Epithelial cell of proximal tubule (primary cell): ENCODE measurements around the gene NTM. TPM values are rescaled to one million over a fixed set of nuclear protein-coding genes. Genes with fewer than 3 reads are reported as not detected.

Experiments
- DNase-seq: peaks from one replicate; pipeline ENCODE4 v3.0.0-alpha.2; 2011; ENCODE audit warnings: low read depth
- H3K4me3 ChIP-seq: 2 replicates; pipeline ENCODE4 v1.5.1; 2011; ENCODE audit warnings: low read depth, mild to moderate bottlenecking, low read length
- total RNA-seq: library from RNA; depleted of rRNA; stranded (reverse); fragments of >200 nt; gene quantifications from 2 replicates; pipeline ENCODE4 v1.2.3, GENCODE V29; 2015
- TF ChIP-seq, protein P1 (sequence below): conservative IDR thresholded peaks from 2 replicates; pipeline ENCODE4 v1.5.1; 2012; ENCODE audit warnings: low read depth, mild to moderate bottlenecking, low read length

Gene NTM
- total RNA-seq, 1 donor from 2014 or later, result 5.3 TPM

DNA sequence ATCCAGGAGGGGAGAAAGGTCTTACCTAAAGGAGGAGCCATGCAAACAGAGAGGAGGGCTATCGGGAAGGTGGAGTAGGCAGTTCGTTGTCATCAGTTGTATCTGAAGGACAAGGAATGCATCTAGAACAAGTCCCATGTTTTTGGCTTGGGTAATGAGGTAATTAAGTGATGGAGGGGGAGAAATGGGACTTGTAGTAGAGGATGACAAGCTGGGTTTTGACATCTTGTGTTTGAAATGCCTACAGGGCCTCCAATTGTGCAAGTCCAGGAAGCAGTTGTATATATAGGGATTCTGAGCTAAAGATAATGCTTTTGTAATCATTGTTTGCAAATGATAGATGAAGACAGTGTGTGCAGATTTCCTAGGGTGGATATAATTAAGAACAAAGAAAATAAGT, 622.8 kb downstream of the NTM start:
- no peak for DNase-seq
- H3K4me3 ChIP-seq, result no peak overlapping the region
- TF ChIP-seq, protein P1, sequence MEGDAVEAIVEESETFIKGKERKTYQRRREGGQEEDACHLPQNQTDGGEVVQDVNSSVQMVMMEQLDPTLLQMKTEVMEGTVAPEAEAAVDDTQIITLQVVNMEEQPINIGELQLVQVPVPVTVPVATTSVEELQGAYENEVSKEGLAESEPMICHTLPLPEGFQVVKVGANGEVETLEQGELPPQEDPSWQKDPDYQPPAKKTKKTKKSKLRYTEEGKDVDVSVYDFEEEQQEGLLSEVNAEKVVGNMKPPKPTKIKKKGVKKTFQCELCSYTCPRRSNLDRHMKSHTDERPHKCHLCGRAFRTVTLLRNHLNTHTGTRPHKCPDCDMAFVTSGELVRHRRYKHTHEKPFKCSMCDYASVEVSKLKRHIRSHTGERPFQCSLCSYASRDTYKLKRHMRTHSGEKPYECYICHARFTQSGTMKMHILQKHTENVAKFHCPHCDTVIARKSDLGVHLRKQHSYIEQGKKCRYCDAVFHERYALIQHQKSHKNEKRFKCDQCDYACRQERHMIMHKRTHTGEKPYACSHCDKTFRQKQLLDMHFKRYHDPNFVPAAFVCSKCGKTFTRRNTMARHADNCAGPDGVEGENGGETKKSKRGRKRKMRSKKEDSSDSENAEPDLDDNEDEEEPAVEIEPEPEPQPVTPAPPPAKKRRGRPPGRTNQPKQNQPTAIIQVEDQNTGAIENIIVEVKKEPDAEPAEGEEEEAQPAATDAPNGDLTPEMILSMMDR, result no peak

DNA sequence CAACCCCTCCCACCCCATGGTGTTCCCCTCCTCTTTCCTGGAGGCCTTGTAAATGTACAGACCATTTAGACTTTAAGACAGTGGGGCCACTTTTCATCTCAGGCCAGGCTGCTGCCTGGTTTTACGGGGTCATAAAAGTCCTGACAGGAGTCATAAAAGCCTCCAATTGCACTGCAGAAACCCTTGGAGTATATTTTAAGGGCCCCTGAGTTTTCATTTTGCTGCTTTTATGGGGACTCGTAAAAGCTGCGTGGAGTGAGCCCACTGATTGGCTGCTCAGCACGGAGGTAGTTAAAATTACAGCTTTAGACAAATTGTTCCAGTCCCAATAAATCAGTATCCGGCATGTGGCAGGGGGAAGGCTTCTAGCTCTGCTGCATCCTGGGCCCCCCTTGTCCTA, 627.6 kb downstream of the NTM start:
- no peak overlapping the region for H3K4me3 ChIP-seq
- TF ChIP-seq, protein P1, result no peak

DNA sequence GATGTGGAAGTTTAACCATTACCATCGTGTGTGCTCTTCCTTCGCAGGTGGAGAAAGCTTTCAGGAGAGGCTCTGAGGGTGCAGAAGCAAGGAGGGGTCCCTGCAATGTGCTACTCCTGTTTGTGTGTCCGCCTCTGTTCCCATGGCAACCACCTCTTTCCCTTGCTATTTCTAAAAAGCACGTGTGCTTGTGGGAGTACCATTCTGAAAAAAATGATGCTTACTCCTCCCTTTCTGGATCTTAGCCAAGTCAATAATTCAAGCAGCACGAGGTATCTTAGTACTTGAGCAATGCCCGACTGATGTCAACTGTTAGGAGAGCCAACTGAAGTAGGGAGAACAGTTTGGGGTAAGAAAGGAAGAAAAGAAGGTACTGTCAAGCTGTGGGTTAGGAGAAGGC, 628.7 kb downstream of the NTM start:
- H3K4me3 ChIP-seq, result no peak overlapping the region
- TF ChIP-seq, protein P1, result no peak
- DNase-seq, result peak; percentile 3

More for the DNA sequence above, 627.6 kb downstream of the NTM start:
- no peak for DNase-seq

DNA sequence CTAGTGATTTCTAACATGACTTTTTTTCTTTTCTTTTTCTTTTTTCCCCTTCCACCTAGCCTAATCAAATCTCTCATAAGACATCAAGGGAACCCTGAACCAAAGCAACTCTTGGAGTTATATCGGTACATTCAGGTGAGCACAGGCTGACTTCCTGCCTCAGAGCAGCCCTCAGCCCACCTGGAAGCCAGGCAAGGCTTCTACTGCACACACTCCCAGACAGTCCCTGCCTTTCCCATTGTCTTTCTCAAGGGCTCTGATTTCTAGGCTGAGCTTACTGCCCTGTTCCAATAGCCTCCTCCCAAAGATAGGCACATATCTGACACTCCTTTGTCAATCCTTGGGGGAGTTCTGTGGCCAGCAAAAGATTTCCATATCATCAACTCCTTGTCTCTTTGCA, 629.5 kb downstream of the NTM start:
- no peak for DNase-seq
- TF ChIP-seq, protein P1, result no peak
- H3K4me3 ChIP-seq, result no peak overlapping the region

DNA sequence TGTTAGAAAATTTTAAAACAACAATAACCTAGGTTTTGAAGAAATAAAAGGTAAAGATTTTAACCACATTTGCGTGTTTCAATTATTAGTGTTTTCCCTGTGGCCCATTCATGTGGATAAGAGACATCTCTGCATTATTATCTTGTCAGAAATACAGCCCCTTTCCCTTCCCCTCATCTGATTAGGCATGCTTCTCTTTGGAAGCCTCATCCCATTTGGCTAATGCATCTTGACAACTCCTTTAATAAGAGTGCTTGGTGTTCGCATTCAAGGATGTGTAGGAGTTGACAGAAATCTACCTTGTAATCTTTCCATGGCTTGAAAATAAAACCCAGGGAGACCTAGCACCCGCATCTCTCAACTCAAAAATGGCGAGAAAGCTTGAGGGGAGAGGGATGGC, 635.5 kb downstream of the NTM start:
- no peak overlapping the region for H3K4me3 ChIP-seq
- TF ChIP-seq, protein P1, result no peak
- no peak for DNase-seq

DNA sequence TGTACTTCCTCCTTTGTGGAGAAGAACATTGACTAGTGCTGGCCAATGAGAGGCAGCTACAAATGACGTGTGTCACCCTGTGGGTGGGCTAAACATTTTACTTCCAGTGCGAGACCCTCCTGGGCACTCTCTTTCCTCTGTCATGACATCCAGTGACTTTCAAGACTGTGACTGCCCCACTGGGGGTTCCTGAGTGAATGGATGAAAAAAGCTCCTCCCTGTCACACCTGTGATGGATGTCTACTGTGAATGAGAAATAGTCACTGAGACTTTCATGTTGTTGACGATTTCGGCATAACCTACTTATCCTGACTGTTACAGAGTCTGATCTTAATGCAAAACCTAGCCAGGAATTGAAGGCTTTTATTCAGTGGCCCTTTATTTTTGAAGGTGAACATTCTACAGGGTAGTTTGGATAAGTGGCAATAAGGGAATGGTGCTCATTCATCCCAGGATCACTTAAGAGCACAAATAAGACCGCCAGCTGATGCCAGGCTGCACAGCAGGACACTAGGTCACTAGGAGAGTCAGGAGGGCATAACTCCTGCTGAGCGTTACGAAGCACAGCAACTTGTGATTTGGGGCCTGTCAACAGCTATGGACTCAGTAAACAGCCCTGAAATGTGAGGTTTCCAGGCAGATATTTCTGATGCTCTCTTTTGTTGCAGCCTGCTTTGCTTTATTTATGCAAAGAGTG, 636.6 kb downstream of the NTM start:
- H3K4me3 ChIP-seq, result no peak overlapping the region
- TF ChIP-seq, protein P1, result no peak
- no peak for DNase-seq

DNA sequence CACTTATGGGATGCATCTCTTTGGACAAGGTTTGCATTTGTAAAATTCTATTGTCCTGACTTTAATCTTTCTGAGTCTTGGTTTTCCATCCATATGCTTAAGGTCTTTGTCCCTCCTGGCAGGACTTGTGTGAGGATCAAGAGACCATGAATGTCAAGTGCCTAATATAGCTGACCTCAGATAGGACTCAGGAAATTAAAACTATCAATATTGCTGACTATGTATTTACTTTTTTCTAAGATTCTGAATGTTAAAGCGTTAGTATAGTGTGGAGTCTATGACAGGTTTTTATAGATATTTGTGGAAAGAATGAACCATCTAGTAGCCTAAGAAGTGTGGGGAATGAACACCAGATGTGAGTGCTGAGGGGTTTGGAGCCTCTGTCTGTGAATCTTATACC, 637.8 kb downstream of the NTM start:
- no peak for DNase-seq
- TF ChIP-seq, protein P1, result no peak

More for the DNA sequence above, 637.8 kb downstream of the NTM start:
- H3K4me3 ChIP-seq, result no peak overlapping the region
